SW 1271 (cell line): ENCODE measurements around the gene SLC17A5.
"Not testable (repeated sequence)": the region's sequence is repeated elsewhere in the genome, so short reads cannot be mapped to it uniquely, and the experiment has no call there.

Experiments
- DNase-seq, 2 experiments: peaks; one replicate each; lab custom pipeline; 2025; lab: John Stamatoyannopoulos, UW

The SLC17A5 gene

GRCh38 chr6:73614802-73615201 is 39.0 kb downstream of the SLC17A5 start:
- DNase-seq, result no peak

DNA sequence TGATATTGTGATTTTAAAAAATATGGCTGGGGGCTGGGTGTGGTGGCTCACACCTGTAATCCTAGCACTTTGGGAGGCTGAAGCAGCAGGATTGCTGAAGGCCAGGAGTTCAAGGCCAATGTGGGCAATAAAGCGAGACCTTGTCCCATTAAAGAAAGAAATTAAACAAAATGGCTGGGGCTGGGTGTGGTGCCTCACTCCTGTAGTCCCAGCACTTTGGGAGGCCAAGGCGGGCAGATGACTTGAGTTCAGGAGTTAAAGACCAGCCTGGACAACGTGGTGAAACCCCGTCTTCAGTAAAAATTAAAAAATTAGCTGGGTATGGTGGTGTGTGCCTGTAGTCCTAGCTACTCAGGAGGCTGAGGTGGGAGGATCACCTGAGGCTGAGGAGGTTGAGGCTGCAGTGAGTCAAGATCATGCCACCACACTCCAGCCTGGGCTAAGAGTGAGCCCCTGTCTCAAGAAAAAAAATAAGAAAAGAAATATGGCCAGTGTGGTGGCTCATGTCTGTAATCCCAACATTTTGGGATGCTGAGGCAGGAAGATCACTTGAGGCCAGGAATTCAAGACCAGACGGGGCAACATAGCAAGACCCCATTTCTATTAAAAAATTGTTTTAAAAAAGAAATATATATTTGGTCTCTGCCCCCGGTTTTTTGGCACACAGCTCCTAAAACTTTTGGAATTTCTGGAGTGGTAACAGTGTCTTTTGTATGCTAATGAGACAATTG is 39.8 kb downstream of the SLC17A5 start:
- DNase-seq, result no peak

- no peak for DNase-seq
Measured at GRCh38 chr6:73612611-73613010, 41.2 kb downstream of the SLC17A5 start.

DNA sequence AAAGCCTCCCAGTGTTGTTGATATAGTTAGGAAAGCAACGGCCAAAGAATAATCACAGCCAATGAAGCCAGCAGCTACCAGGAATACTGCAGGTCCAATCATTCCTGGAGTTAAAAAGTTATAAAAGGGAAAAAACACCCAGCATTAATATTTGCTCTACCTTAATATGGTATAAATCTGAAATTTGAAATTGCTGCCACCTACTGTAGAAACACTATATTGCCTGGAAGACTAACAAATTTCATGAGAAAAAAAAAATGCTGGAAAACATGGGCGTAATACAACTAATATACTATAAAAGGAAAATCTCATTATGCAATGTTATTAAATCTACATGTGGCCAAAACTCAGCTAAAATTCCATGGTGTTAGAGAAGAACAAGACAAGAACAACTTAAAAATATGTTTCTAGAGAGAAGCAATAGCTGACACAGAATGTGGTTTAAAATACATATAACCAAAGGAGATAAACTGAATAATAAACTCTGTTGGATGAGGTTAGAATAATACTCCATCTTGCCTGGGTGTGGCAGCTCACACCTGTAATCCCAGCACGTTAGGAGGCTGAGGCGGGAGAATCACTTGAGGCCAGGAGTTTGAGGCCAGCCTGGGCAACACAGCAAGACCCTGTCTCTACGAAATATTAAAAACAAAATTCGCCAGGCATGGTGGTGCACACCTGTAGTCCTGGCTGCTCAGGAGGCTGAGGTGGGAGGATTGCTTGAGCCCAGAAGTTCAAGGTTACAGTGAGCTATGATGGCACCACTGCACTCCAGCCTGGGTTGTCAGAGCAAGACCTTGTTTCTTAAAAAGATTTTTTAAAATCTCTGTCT is 43.1 kb downstream of the SLC17A5 start:
- peak in 1 of 2 experiments; percentile 72 for DNase-seq

GRCh38 chr6:73608761-73609160 is 45.0 kb downstream of the SLC17A5 start:
- DNase-seq, result no peak

GRCh38 chr6:73606428-73606827 is 47.4 kb downstream of the SLC17A5 start:
- DNase-seq, result no peak

DNA sequence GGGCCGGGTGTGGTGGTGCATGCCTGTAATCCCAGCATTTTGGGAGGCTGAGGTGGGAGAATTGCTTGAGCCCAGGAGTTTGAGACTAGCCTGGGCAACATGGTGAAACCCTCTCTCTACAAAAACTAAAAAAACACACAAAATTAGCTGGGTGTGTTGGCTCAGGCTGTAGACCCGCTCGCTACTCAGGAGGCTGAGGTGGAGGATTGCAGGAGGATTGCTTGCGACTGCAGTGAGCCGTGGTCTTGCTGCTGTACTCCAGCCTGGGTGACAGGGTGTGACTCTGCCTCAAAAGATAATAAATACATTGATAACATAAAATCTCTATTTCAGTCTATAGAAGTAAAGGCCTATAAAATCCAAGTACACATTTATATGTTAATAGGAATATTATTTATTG is 49.3 kb downstream of the SLC17A5 start:
- DNase-seq, result no peak

GRCh38 chr6:73604020-73604419 is 49.8 kb downstream of the SLC17A5 start:
- DNase-seq, result no peak

- no peak for DNase-seq
Measured at GRCh38 chr6:73586416-73586974, 67.3 kb downstream of the SLC17A5 start.

- peak; percentile 17 to 89 for DNase-seq
Measured at GRCh38 chr6:73585566-73586415, 68.0 kb downstream of the SLC17A5 start.

- no peak for DNase-seq
Measured at GRCh38 chr6:73581293-73581692, 72.5 kb downstream of the SLC17A5 start.

- peak; percentile 95 to 98 for DNase-seq
Measured at GRCh38 chr6:73580247-73581149, 73.3 kb downstream of the SLC17A5 start.

GRCh38 chr6:73579851-73580246 is 73.9 kb downstream of the SLC17A5 start:
- DNase-seq, result peak; percentile 77 to 89

- DNase-seq, result no peak
Measured at GRCh38 chr6:73579389-73579788, 74.4 kb downstream of the SLC17A5 start.

DNA sequence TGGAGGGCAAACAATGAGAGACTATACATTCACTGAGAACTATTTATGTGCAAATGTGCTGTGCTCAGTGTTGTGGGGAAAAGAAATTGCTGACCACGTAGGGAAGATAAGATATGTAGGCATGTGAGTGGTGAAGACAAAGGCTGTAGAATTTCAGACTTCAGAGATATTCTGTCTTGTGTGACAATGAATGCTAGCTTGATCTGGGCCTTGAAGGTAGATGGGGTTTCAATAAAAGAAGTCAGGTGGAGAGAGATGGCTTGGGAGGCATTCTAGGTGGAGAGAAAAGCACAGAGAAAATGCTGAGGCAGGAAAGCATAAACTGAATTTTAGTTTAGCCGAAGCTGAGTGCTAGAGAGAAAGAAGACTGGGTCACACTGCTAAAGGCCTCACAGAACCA is 76.1 kb downstream of the SLC17A5 start:
- DNase-seq, result no peak

GRCh38 chr6:73572531-73572930 is 81.3 kb downstream of the SLC17A5 start:
- DNase-seq, result not testable (repeated sequence)

GRCh38 chr6:73571218-73572181 is 82.3 kb downstream of the SLC17A5 start:
- not testable (repeated sequence) for DNase-seq

DNA sequence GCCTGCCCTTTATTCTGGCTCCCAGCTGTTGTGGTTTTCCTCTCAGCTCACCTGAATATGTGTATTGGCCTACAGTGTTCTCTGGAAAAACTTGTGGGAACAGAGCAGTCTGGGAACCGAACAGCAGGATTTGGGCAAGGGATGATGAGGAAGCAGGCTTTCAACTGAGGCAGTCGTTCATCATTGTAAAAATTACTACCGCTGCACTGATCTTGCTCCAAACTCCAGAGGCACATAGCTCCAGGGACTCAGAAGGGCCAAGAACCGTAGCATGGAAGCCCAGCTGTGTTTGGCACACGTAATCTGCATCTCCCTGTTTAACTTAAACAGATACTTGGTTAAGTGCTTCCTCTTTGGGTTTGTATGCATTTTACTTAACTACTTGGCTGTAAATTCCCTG is 84.7 kb downstream of the SLC17A5 start:
- no peak for DNase-seq

GRCh38 chr6:73566954-73567591 is 86.7 kb downstream of the SLC17A5 start:
- peak in 1 of 2 experiments; percentile 14 for DNase-seq
